Cardiac muscle cell (in vitro differentiated cells and primary cell): ENCODE data around the gene ARFIP2. TPM values are rescaled to one million over a fixed set of nuclear protein-coding genes. Genes with fewer than 3 reads are reported as not detected.

ENCODE experiments used
- DNase-seq, 2 donors: peaks; one replicate each; pipeline versions ENCODE4 v3.0.0 to v3.0.0-alpha.2; 2010 to 2017; ENCODE audit warnings: low read depth in 1 of 2, low spot score in 1 of 2
- H3K27ac ChIP-seq: fragments of 200-600 bp; sonication (generic); 2 replicates; pipeline ENCODE4 v1.5.1; 2016
- H3K27me3 ChIP-seq: fragments of 200-600 bp; sonication (generic); 2 replicates; pipeline ENCODE4 v1.6.0; 2016; ENCODE audit warnings: control low read depth
- H3K36me3 ChIP-seq: fragments of 200-600 bp; sonication (generic); 2 replicates; pipeline ENCODE4 v1.5.1; 2016; ENCODE audit warnings: control low read depth
- H3K4me1 ChIP-seq: fragments of 200-600 bp; sonication (generic); 2 replicates; pipeline ENCODE4 v1.8.1; 2017; ENCODE audit warnings: low read depth, mild to moderate bottlenecking, mixed run types
- H3K4me3 ChIP-seq: fragments of 200-600 bp; sonication (generic); 2 replicates; pipeline ENCODE4 v1.5.1; 2016; ENCODE audit warnings: mild to moderate bottlenecking
- H3K9me3 ChIP-seq: fragments of 200-600 bp; sonication (generic); 2 replicates; pipeline ENCODE4 v1.5.1; 2017; ENCODE audit warnings: low read depth, mild to moderate bottlenecking, control low read depth
- polyA plus RNA-seq: library from polyadenylated mRNA; unstranded; fragments of >200 nt; fragmentation: Nextera tagmentation; extraction: Ambion mirVana; gene quantifications from 2 replicates; pipeline ENCODE4 v1.2.1, GENCODE V29; 2016
- total RNA-seq: library from RNA; depleted of rRNA; stranded (reverse); fragments of >200 nt; gene quantifications from 2 replicates; pipeline ENCODE4 v1.2.3, GENCODE V29; 2016
- TF ChIP-seq, protein P1 (sequence below): IDR thresholded peaks from 2 replicates; pipeline ENCODE4 v1.5.1; 2012; ENCODE audit warnings: low read depth, mild to moderate bottlenecking, low read length

Gene ARFIP2
- total and polyA plus RNA-seq, 2 experiments from 2014 or later, result 52.7 to 68.9 TPM

DNA sequence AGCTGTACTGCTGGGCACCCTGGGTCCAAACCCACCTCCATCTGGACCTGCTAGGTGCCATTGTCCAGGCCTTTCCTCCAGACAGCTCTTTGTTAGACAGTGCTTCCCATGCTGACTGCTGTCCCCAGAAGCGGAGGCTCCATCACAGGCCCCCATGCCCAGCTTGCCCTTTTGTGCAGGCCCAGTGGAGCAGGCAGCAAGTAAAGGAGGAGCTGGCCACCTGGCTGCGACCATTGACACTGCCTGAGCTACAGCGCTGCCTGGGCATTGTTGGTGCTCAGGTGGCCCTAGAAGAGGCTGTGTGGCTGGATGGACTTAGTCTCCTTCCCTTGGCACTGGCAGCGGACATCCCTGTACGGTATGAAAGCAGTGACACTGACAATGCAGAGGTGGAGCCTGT is 17.4 kb upstream of the ARFIP2 start:
- no peak overlapping the region for H3K4me3 ChIP-seq
- TF ChIP-seq, protein P1, sequence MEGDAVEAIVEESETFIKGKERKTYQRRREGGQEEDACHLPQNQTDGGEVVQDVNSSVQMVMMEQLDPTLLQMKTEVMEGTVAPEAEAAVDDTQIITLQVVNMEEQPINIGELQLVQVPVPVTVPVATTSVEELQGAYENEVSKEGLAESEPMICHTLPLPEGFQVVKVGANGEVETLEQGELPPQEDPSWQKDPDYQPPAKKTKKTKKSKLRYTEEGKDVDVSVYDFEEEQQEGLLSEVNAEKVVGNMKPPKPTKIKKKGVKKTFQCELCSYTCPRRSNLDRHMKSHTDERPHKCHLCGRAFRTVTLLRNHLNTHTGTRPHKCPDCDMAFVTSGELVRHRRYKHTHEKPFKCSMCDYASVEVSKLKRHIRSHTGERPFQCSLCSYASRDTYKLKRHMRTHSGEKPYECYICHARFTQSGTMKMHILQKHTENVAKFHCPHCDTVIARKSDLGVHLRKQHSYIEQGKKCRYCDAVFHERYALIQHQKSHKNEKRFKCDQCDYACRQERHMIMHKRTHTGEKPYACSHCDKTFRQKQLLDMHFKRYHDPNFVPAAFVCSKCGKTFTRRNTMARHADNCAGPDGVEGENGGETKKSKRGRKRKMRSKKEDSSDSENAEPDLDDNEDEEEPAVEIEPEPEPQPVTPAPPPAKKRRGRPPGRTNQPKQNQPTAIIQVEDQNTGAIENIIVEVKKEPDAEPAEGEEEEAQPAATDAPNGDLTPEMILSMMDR, result no peak
- H3K27ac ChIP-seq, result no peak overlapping the region
- no peaks in the 10 kb centered on the region for H3K4me1 ChIP-seq
- H3K36me3 ChIP-seq, result peaks cover 16% of the 10 kb centered on the region
- no peaks in the 10 kb centered on the region for H3K27me3 ChIP-seq
- H3K9me3 ChIP-seq, result no peaks in the 10 kb centered on the region
- no peak for DNase-seq

DNA sequence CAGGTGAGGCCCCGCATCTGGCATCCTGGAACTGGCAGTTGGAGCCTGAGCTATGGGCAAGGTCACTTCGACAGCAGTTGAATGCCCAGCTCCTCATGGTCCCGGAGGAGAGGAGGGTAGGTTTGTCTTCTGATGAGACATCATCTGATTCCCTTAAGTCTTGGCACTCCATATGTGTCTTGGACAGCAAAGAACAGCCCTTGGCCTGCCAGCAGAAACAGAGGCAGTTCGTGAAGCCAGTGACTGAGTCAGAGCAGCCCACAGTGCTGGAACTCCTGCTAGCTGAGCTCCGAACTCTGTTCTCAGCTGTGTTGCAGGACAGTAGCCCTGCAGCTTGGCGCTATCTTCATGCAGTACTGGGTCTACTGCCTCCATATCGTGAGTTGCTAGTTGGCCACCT is 17.0 kb upstream of the ARFIP2 start:
- Histone ChIP-seq H3K9me3 (no peaks in the 10 kb centered on the region), H3K27ac (no peak overlapping the region), H3K36me3 (peaks cover 13% of the 10 kb centered on the region), H3K4me3 (no peak overlapping the region), H3K27me3 (no peaks in the 10 kb centered on the region), H3K4me1 (no peaks in the 10 kb centered on the region)
- peak in 1 of 2 donors; percentile 32 for DNase-seq
- TF ChIP-seq, protein P1, result no peak

DNA sequence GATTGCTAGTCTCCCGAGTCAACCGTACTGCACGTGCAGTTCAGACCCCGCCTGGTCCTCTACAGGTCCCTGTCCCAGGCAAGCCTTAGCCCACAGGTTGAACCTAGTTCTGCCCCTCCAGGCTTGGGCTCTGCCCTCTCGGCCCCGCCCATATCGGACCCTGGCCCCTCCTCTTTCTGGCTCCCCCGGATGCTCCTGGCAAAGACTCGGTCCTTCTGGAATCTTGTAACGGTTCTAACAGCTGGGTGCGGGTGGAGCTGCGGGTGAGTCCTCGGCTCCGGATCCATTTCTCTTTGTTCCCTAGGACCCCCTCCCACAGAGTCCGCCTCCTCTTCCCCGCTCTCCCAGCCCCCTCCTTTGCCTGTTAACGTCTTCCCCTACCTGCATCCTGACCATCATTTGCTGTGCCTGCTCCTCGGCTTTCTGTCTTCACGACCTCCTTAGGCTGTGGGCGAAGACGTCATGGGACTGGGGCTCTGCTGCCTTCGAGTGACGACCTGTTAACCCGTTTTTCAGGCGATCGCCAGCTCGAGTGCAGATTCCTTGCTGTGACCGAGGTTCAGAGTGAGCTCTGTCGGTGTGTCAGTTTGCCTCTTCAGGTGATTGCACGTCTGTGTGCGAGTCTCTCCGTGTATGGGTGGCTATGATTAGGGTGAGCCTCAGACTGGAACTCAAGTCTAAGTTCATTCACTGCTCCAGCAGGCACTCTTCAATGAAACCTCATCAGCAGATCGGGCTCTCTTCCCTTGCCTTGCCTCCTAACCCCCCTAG is 16.1 kb upstream of the ARFIP2 start, which contains the start of gene DNHD1:
Gene DNHD1 (plus strand): TSS at position 212 of the 771 bp plus-strand sequence. CDS start 936 bp downstream, outside the sequence.
- H3K36me3 ChIP-seq, result peaks cover 15% of the 10 kb centered on the region
- peak in 1 of 2 donors; percentile 22 for DNase-seq
- no peak within 1 kb of the TSS for H3K27ac ChIP-seq
- no peak within 1 kb of the TSS for H3K4me3 ChIP-seq
- TF ChIP-seq, protein P1, result no peak
- no peaks in the 10 kb centered on the region for H3K9me3 ChIP-seq
- no peaks in the 10 kb centered on the region for H3K27me3 ChIP-seq
- H3K4me1 ChIP-seq, result no peaks in the 10 kb centered on the region

DNA sequence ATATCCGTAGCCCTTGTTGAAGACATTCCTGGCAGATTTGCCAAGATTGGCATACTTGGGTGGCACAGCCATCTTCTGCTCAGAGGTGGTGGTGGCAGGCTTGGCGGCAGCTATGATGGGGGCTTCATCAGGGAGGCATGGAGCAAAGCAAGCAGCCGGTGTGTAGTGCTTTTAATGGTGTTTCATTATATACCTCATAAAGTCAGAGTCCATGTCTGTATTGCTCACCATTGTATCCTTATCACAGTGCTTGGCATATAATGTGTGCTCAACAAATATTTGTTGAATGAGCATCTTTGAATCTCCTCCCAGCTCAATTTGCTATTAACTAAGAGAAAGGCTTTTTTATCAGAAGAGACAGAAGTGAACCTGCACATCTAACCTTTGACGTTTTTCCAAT is 8.2 kb upstream of the ARFIP2 start:
- DNase-seq, result no peak
- no peak overlapping the region for H3K27ac ChIP-seq

DNA sequence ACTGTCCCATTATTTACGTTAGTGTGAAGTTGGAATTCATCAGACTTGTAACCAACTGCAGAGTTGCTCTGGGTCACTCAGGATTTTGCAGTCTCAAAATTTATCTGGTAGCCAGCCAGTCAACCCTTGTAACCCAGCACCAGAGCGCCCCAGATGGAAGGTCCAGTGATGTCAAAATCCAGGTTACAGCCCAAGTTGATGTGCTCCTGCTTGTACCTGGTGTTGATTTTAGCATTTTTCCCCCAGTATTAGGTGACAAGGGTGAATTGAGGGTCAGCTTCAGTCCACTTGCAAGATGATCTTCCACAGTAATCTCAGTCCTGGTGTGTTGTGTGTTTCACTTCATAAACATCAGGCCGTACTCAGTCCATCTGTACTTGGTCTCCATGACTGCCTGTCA is 7.7 kb upstream of the ARFIP2 start:
- H3K9me3 ChIP-seq, result no peaks in the 10 kb centered on the region
- H3K4me1 ChIP-seq, result no peaks in the 10 kb centered on the region
- H3K36me3 ChIP-seq, result peaks cover 26% of the 10 kb centered on the region
- H3K27me3 ChIP-seq, result no peaks in the 10 kb centered on the region
- no peak for DNase-seq
- H3K27ac ChIP-seq, result no peak overlapping the region
- no peak overlapping the region for H3K4me3 ChIP-seq
- TF ChIP-seq, protein P1, result no peak

More for the DNA sequence above, 8.2 kb upstream of the ARFIP2 start:
- Histone ChIP-seq H3K36me3 (peaks cover 26% of the 10 kb centered on the region), H3K27me3 (no peaks in the 10 kb centered on the region), H3K4me3 (no peak overlapping the region), H3K9me3 (no peaks in the 10 kb centered on the region), H3K4me1 (no peaks in the 10 kb centered on the region)
- TF ChIP-seq, protein P1, result no peak
